Inferior parietal cortex (tissue), 1 donor: ENCODE measurements around the gene DUOX2.
"Not testable (repeated sequence)": the region's sequence is repeated elsewhere in the genome, so short reads cannot be mapped to it uniquely, and the experiment has no call there.

Experiments used
- DNase-seq: peaks from one replicate; pipeline ENCODE4 v3.0.0-alpha.2; 2016; ENCODE audit errors: extremely low spot score

DUOX2 gene

DNA sequence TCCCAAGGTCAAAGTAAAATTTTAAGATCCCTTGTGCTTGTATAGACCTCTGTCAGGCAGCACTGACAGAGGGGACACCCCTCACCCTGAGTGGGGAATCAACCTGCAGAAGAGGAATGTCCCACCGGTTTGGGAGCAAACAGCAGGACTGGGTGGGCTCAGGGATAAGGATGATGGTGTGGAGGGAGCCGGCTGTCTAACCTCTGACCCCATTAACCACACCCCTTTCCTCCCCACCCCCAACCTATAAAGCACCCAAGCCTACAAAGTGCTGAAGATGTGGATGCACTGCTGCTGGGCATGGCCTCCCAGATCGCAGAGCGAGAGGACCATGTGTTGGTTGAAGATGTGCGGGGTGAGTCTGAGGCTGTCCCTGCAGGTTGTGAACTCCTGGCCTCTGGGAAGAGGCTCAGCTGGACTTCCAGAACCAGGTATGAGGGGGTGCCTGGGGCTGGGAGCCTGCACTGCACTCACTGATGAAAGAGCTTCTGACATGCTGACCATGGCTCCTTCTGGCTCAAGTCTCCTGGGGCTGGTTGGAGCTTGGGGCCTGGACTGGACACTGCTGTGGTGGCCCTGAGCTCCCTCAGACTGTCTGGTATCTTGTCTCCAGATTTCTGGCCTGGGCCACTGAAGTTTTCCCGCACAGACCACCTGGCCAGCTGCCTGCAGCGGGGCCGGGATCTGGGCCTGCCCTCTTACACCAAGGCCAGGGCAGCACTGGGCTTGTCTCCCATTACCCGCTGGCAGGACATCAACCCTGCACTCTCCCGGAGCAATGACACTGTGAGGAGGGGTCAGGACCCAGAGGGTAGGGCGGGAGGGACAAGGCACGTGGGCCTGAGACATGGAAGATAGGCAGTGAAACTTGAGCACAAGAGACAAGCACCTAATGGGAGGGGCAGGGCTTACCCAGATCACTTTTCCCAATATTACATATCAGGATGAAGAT, 25.1 kb upstream of the DUOX2 start:
- no peak for DNase-seq

DNA sequence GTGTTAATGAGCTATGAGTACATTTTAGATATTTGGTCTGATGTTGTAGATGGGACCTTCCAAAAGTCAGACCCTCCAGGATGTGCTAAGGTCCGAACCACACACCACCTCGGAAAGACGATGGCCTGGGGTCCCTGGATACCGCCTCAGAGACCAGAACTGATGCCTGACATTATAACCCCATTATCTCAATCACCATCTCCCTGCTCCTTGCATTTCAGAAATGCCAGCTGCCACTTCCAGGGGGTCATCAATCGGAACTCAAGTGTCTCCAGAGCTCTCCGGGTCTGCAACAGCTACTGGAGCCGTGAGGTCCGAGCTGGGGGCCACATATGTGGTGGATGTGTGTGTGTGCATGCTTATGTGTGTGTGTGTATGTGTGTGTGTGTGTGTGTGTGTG, 23.7 kb upstream of the DUOX2 start:
- no peak for DNase-seq

DNA sequence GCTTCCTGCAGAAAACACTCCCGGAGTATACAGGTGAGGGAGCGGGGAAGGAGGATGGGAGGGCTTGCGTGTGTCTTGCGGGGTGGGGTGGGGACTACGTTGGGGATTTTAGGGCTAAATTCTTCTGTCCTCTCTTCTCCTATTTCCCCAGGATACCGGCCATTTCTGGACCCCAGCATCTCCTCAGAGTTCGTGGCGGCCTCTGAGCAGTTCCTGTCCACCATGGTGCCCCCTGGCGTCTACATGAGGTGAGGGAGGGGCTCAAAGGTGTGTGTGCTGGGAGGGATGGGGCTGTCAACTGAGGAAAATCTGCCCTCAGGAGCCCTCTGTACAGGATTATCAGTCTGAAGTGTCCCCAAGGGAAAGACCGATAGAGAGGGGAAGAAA, 22.4 kb upstream of the DUOX2 start:
- DNase-seq, result no peak

DNA sequence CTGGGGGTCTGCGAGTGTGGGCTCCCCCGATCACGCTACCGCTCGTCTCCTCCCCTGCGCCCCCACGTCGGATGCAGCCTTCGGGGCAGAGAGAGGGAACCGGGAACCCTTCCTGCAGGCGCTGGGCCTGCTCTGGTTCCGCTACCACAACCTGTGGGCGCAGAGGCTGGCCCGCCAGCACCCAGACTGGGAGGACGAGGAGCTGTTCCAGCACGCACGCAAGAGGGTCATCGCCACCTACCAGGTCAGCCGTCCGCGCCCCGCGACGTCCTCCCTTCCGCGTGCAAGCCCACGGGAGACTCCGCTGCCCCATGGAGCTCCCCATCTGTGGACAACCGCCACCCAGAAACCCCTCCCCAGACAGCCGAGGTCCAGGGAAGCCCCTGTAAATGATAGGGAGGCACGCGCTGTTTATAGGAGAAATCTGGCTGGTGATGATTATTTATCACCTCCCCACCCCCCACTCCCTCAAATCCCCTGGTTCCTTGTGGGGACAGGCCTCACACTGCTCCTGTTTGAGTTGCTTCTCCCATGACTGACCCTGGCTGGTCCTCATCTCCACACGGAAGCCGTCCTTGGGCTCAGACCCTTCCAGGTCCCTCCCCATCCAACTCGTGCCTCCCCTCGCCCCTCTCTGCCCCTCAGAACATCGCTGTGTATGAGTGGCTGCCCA, 21.9 kb upstream of the DUOX2 start:
- DNase-seq, result not testable (repeated sequence)

DNA sequence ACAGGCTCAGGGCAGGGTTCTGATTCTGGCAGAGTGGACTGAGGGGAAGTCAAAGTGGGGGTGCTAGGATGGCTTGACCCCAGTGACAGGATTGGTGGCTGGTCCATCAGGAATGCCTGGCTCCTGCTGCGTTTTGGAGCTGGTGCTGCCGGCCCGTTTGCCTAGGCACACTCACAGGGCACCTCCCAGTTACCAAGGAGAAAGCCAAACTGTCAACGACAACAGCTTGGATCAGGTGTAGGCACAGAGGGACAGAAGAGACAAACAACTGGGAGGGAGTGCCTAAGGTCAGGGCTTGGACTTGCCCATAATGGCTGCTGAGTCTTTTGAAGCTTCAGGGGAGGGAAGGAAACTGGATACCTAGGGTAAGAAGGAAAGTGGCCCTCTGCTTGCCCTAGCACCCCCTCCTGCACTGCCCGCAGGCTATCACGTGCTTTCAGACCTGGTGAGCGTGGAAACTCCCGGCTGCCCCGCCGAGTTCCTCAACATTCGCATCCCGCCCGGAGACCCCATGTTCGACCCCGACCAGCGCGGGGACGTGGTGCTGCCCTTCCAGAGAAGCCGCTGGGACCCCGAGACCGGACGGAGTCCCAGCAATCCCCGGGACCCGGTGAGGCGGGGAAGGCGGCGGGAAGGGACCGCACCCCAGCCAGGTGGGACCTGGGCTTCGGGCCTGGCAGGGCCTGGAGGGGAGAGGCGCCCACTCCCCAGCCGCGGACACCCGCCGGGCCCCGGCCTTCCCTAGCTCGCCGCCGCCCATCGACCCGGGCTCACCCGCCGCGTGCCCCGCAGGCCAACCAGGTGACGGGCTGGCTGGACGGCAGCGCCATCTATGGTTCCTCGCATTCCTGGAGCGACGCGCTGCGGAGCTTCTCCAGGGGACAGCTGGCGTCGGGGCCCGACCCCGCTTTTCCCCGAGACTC, 21.0 kb upstream of the DUOX2 start:
- DNase-seq, result no peak

DNA sequence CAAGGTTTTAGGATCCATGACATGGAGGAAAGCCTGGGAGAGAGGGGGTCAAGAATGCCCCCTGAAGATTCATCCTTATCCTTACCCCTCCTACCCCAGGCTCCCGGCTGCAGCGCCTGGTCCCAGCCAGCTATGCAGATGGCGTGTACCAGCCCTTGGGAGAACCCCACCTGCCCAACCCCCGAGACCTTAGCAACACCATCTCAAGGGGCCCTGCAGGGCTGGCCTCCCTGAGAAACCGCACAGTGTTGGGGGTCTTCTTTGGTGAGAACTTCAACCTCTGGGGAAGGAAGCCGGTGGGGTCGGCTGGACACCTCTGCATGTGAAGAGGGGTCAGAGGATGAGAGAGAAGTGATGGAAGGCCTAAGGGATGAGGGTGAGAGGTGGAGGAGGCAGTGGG, 20.1 kb upstream of the DUOX2 start:
- DNase-seq, result no peak

DNA sequence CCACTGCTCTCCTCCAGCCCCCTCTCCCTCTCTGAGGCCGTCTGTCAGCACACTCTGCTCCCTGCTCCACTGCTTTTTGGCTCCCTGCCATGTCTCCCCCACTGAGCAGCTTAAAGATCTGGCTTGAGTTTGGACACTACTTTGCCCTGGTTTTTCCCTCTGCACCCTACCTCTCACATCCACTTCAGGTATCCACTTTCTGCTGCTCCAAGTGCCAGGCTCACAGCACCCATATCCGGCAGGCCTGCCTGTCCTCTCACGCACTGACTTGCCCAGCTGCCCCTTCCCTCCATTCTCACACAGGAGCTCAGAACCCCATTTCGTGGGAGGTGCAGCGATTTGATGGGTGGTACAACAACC, 19.6 kb upstream of the DUOX2 start:
- no peak for DNase-seq

DNA sequence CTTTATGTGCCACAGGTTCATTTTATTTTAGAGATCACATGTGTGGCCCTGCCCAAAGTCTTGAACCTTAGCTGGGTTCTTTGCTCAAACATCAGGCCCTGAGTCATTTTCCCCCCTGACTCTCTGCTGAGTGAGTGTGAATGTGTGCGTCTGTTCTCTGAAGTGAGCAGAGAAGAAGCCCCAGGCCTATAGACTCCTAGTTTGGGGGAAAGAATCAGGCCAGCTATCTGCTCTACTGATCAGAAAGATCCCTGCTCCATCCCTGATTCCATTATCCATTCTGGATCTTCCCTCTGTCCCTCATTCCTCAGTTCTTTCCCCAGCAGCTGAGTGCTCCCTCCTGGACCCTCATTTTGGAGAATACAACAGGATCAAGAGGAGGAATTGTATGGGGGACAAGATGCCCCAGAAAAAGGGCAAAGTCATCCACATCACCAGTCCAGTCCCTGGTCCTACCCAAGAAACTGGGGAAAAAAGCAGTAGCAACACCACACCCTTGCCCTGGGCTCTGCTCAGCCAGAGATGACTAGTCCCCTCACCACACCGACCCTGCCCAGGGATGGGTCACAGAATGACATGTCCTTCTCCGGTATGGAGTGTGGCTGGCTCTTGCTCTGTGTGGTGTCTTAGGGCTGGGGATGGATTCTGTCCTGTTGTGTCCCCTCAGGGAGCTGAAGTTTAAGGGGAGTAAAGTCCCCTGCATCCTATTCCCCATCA, 19.0 kb upstream of the DUOX2 start:
- no peak for DNase-seq

DNA sequence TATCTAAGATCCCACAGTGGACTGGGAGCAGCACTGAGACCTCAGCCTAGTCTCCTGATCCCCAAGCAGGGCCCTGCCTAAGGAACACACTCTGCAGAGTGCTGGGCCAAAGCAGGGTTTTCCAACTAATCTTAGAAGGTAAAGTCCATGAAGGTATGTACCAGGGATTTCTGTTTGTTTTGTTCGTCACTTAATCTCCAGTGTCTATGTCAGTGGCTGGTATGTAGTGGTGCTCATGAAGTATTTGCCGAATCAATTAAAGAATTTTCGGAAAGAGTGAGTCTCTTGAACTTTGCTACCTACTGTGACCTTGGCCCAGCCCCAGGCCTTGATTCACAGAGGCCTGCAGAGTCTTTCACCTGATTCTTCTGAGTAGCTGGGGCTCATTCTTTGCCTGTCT, 17.5 kb upstream of the DUOX2 start:
- DNase-seq, result no peak

DNA sequence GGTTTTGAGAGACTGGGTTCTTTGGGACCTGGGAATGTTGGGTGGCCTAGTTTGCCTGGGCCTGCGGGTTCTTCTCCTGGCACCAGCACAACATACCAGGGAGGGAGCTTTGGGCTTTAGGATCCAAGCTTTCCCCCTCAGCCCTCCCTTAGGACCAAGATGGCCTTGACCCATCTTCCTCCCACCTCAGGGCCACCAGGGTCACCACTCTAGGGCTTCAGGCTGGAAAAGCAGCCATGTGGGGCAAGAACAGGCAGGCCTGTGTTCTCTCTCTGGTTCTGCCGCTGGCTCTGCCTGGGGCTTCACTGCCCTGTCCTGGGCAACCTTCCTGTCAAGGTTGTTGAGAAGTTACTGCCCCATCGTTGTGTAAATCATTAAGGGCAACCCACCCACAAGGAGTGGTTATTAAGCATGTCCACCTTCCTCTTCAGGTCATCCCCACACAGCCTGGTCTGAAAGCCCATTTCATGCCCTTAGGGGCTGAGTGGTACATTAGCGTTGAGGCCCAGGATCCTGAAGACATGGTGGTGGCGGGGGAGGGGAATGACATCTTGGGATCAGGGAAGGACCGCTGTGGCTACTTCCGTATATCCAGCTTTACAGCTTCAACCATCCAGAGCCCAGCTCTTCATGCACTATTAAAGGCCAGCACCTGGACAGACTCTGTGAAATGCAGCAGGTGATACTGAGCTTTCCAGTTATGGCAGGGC, 16.5 kb upstream of the DUOX2 start:
- DNase-seq, result no peak

DNA sequence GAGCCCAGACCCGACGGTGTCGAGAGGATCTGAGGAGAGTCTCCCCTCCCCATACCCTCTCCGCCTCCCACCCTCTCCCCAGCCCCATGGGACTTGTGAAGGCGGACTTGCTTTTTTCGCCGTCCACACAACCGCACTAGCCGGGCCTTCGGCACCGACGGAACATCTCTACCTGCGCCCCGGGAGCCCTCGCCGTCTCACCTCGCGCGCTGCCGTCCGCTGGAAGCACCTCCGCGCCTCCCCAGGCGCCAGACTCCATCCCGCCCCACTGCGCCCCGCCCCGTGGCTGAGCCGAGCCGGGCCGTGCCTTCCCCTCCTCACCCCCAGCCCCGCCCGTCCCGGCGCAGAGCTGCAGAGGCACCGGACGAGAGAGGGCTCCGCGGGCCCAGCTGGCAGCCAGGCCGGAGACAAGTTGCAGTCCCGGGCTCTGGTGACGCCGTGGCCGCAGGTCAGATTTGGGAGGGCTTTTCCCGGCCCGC, 15.7 kb upstream of the DUOX2 start, which contains the start of the genes DUOX1 and DUOXA1:
Gene DUOX1 (plus strand): TSS at position 344 of the 479 bp plus-strand sequence. CDS start 1,973 bp downstream, outside the sequence.
Gene DUOXA1 (minus strand): TSS at position 229 of the 479 bp plus-strand sequence. CDS start 6,865 bp downstream, outside the sequence.
- no peak for DNase-seq

DNA sequence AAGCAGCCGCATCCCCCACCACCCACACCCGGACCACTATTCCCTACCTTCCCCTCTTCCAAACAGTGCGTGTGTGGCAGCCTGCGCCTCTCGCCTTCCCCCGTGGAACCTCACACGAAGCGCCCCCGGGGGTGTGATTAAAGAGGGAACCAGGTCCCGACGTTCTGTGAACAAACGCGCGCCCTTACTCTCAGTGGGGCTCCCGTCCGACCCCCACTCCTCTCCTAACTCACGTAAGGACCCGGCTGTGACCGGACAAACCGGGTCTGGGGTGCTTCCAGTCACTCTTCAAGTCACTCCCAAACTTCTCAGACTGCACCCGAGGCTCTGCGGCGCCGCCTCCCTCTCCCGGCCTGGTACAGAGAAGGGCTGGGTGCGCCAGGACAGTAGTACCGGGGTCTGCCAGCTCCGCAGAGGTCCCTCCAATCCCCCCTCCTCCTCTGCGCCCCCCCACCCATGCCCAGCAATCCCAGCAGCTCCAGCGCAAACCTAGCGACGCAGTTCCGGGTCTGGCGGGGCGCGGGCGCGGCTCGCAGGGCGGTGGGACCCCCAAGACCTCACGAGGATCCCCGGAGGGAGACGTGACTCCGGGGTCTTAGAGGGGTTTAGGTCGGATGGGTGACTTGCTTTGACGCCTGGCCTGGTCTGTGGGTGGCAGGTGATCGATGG, 15.1 kb upstream of the DUOX2 start:
- no peak for DNase-seq

DNA sequence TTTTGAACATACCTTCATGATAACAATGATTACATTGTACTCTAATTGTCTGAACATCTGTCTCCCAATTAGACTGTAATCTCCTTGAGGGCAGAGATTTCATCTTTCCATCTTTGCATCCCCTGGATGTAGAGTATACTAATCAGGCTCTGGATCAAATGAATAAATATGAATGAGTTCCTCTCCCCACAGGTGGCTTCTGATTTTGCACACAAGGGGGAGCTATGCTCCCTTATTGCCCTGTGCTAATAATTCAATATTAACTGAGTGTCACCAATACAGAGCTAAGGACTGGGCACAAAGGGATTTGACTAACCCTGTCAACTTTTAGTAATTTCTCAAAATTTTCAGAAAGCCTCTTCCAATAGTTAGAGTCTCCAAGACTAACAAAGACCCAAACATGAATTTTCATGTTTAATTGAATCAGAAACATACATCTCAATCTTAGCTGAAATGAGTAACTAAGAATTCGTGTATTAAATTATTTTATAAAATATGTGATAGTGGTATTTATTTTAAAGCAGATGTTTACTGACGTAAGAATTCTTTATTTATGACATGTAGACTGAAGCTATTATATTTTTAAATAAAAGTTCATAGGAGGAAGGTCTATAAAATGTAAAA, 12.7 kb upstream of the DUOX2 start:
- peak; percentile 10 for DNase-seq

DNA sequence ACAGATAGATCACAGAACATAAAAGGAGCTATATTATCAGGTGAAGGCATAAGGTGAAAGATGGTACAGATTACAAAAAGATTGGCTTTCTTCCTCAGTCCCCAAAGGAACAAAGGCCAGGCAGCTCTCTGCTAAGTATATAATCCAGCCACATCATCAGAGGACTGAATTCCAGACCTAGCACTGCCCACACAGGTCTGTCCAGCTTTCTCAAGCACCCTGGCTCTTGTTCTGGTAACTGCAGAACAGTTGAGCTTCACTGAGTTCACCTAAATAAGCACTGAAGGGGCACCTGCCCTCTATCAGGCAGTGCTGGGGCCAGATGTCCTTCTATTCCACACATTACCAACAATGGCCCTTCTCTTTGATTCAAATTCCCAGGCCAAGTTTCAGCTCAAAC, 9.4 kb upstream of the DUOX2 start:
- no peak for DNase-seq

DNA sequence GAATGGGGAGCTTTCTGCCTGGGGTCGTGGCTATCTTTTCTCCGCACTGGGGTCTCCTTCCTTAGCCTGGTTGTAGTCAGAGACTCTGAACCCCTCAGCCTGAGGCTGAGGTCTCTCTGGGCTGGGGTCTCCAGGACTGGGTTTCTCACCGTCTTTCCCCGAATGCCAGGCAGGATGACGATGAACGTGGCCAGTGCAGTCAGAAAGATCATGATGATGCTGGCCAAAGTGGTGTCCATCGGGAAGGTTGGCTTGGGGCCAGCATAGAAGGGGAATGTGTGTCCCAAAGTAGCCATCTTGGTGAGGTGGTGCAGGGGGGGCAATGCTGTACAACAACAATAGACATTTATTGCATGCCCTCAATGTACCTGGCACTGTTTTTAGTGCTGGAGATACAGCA, 8.7 kb upstream of the DUOX2 start:
- no peak for DNase-seq

DNA sequence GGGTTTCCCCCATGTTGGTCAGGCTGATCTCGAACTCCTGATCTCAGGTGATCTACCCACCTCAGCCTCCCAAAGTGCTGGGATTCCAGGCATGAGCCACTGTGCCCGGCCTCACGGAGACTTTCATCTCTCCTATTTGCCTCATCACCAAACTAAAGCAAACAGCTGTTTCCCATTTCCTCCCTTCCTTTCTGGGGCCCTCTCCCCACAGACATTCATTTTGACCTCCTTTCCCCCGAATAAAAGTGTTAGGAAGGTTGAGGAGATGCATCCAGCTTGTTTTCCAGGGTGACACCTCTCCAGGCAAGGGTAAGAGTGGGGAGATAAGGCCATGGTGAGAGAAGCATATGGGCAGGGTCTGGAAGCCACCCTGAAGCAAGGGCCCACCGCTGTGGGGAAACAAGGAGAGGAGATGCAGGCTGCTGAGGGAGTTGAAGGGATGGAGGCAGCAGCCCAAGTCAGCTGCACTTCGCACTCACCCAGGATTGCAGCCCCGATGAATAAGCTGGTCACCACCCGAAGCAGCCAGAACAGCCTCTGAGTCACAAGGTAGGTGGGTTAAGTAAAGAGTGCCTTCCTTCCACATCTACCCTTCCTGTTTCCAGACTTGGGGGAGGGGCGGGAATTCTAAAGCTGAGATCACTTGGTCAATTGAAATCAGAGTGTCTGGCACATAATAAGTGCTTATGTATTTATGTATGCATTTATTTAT, 7.9 kb upstream of the DUOX2 start:
- DNase-seq, result no peak

DNA sequence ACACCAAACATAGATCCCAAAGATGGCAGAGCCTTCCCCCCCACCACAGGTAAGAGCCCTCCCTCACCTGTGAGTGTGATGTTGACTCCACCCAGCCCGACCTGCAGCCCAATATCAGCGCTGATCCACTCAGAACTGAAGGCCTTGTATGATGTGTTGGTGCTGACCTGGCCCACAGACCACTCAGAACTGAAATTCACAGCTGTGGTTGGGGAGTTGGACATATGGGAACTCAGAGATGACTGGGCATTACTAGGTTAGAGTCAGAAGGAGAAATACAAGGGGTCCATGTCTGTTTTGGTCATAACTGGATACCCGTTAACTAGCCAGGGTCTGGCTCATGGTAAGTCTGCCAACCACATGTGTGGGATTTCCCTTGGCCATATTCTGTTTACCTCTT, 7.0 kb upstream of the DUOX2 start:
- no peak for DNase-seq

DNA sequence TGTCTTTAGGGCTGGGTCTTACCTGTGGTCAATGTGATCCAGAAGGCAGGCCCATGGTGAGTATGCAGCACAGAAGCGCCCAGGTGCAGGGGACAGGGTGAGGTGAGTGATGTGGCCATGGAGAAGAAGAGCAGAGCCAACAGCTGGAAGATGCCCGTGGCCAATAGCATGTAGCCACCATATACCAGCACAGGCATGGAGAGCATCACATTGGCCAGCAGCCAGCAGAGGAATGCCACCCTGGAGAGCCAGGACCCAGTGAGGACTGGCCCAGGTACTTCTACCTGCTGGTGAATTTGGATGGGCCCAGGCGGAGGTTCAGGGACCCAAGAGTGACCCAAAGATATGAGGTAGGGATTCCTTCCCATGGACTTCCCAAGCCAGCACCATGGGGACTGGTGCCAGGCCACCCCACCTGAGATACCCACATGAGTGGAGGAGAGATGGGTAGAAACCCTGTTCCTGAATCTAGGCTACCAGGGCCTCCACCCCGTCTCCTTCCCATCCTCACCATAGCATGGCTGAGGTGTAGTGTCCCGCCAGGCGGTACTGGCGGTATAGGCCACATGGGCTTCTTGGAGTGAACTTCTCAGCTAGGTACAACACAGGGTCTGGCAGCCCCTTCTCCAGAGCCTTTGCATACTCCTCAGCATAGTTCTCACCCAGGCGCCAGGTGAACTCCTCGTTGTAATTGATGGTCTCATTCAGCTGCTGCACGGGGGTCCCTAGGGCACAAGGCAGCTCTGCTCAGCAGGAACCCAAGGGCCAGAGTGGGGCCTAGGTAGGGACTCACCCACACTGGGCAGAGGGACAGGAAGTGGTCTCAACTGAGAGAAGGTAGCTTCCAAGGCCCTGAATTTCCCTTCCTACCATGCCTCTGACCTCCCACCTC, 6.4 kb upstream of the DUOX2 start:
- DNase-seq, result no peak
